GM19351 (cell line): ENCODE data around the gene PELI1.
"Not testable (repeated sequence)": the region's sequence is repeated elsewhere in the genome, so short reads cannot be mapped to it uniquely, and the experiment has no call there.

Experiments
- ATAC-seq: cut with Tn5 transposase; IDR thresholded peaks from one replicate; pipeline ENCODE4 v1.9.1; 2021; ENCODE audit warnings: mild to moderate bottlenecking, moderate library complexity; ENCODE audit not compliant: unreplicated experiment

The PELI1 gene

DNA sequence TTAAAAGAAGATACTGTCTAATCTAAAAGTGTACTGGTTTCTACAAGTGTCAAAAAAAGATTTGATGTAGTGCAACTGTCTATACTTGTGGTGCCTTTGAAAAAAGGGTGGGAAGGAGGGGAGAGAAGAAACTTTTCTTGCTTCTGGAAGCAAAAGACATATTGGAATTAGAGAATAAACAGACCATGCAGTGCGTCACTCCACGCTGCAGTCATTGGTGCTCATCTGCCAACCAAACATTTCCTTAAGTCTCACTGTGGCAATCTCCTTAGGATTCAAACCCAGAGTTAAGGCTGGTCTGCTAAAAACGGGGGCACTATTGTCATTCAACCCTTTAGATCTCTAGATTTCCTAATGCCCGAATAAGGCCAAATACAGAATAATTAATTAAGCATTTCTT is 50.9 kb downstream of the PELI1 start:
- no peak for ATAC-seq

DNA sequence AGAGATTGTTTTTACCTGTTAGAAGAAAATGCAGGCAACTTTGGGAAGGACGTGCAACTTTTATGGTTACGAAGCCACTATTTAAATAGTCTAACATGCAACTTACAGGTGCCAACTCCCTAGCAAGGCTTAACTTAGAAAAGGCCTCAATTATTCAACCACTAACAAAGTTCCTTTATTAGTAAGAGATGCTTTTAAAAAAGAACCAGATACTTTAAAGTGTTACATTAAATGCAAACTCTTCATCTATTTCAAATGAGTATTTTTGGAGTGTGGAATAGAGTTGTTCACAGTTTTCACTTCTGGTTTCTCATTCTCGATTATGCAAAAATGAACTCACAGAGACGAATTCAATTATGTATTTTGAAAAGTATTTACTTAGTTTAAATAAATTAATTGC is 51.7 kb downstream of the PELI1 start:
- peak; percentile 74 for ATAC-seq

DNA sequence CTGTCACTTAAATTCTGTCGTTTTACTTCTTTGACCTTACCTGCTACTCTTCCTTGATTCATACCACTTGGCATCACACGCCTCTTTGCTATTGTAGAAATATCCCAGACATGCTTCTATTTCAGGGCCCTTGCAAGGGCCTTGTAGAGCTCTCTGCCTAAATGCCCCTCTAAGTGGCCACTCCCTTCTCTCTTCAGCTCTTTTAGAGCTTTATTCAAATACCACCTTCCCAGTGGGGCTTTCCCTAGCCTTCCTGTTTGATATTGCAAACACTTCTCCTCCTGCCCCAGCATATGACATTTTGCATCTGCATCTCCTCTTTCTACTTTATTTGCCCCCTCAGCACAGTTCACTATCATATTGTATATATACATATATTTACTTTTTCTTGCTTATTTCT is 54.0 kb downstream of the PELI1 start:
- peak; percentile 45 for ATAC-seq

DNA sequence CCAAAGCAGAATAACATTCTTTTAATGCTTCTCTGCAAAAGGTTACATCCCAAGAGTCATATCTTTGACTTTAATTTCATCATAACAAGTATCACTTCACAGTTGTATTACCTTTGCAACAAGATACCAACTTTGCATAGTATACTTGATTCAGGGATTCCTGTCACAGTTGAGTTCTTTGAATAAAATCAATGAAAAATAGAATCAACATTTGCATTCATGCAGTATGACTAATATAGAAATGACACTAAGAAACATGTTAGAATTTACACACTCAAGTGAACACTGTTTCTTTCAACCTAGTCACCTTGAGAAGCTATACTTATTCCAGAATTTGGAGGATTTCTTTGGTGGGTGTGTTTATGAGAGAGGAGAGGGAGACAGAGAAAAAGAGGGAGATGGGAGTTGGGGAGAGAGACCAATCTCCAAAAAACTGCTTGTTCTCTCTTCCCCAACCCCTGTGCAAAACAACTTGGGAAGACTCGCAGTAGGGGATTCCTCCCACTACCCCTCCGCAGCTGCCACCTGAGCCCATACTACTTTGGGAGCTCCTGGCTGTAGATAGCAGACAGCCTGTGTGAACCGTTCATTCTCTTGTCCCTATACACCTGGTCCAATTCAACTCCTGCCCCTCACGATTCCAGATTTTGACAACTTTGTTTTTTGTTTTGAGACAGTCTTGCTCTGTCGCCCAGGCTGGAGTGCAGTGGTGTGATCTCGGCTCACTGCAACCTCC is 57.7 kb downstream of the PELI1 start:
- ATAC-seq: peak; percentile 42

DNA sequence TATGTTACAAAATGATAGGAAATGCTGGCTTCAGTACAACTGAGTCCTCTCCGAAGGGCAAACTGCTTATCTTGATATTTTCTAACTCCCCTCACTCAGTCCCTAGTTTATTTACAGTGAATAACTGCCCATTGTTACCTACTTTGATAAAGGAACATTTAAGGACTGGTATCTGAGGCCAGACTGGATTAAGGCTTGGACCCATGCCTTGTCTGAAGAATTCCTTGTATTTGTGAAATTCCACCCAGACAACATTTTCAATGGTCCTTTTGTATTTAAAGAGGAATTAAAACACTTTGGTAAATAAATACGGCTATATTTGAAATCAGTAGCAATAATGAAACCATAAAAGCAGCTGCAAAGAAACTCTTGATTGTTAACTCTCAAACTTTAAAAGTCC is 58.3 kb downstream of the PELI1 start:
- ATAC-seq: no peak

DNA sequence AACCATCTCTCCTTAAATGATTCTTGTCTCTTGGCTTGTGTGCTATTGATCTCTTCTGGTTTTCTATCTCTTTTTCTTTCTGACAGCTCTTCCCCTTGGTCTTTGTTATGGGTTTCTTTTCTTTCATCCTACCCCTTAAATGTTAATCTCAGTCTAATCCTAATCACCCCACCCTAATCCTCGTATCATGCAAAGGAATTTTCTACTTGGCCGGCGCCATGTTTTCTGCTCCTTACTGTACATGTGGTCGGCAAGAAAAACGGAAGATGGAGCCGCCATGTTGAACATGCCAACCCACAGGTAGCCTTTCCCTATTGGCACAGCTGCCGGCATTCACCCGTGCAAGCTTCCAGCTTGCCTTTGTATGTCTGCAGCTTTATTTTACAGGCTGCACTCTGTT is 63.2 kb downstream of the PELI1 start:
- ATAC-seq: no peak

DNA sequence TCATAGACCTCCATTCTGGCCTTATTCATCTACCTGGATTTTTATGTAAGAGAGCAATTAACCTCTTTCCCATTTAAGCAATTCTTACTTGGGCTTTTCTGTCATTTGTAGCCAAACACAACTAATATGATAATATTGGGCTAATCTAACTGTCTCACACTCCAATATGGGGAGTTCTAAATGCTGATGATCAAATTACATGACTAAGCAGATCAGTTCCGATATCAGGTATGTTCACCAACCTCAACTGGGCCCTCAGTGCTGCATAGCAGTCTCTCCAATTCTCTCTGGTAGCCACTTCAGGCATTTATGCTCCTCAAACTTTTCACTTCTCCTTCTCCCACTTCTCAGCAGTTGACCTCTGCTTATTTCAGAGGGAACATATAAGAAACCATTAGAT is 64.0 kb downstream of the PELI1 start:
- ATAC-seq: no peak

DNA sequence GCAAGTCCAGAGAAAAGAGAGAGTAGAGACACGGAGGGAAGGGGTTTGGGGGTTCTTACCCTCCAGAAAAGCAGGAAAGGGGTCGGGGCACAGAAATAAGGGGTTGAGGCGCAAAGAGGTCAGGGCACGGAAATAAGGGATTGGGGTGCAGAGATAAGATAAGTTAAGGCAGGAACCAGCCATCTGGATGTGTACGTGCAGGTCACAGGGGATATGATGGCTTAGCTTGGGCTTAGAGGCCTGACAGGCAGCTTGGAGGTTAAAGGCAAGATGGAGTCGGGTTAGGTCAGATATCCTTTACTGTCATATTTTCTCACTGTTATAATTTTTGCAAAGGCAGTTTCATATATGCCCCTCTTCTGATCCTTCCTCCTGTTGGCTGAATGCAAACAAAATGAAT is 64.5 kb downstream of the PELI1 start:
- not testable (repeated sequence) for ATAC-seq

DNA sequence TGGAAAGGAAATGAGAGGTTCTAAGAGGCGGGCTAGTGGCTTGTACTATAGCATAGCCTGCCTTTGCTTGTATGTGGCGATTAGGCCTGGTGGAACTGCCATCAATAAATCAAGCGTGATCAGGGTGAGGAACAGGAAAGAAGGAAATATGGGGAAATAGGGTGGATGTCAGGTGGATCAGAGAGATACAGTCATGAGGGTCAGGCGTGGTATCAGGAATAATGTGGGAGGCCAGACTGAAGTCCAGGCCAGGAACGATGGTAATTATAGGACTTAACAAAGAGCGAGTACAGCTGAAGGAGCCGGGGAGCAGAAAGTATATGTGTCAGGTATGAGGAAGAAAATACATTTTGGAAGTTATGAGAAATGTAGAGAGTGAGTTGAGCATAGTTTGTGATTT is 67.4 kb downstream of the PELI1 start:
- ATAC-seq: not testable (repeated sequence)

DNA sequence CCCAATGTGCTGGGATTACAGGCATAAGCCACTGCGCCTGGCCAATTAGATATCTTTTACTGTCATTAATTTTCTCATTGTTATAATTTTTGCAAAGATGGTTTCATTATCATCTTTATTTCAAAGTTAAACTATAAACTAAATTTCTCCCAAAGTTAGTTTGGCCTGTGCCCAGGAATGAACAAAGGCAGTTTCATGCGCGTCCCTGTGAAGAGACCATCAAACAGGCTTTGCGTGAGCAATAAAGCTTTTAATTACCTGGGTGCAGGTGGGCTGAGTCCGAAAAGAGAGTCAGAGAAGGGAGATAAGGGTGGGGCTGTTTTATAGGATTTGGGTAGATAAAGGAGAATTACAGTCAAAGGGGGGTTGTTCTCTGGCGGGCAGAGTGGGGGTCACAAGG is 69.6 kb downstream of the PELI1 start:
- not testable (repeated sequence) for ATAC-seq

DNA sequence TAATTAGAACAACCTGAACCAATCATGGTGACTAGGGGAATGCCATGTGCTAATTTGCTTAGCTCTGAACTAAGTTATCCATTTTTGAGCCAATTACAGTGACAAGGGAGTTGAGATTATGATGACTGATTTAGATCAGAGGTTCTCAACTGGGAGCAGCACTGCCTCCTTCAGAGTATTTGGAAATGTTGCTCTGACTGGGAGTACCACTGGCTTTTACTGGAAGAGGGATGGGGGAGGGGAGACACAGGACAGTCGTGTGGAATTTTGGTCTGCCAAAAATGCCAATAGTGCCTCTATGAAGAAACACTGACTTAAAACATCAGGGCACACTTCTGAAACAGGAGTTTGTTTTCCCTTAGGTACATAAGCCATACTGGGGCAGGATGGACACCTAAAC is 76.9 kb downstream of the PELI1 start:
- ATAC-seq: no peak

DNA sequence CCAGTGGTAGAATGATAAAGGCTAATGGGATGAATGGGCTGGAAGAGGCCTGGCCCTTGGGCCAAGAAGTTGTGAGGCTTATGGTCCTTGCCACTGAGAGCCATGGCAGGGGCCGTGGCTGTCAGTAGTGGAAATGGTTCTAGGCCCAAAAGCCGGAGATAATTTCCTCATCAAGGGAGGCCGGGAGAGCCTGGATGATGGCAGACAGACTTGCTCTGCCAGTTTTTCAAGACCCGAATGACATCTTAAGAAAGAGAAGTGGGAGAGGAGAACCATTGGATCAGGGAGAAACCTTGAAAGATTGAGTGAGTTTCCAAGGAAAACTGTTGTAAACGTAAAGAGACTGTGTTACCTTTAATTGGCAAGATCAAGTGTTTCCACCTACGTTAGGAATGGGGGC is 78.7 kb downstream of the PELI1 start:
- no peak for ATAC-seq

DNA sequence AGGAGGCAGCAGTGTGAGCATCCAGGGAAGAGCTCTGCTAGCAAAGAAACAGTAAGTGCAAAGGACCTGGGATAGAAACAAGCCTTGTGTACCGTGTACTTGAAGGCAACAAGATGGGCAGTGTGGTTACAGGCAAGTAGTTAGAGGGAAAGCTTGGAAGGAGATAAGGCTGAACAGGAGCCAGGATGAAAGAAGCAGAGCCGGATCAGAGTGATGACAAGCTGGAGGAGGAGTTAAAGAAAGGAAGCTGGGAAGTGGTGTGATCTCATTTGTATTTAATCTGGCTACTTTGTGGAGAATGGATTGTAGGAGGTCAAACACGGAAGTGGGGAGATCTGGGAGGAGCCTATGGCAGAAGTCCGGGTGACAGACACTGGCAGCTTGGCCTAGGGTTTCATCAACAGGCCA is 80.3 kb downstream of the PELI1 start:
- no peak for ATAC-seq

DNA sequence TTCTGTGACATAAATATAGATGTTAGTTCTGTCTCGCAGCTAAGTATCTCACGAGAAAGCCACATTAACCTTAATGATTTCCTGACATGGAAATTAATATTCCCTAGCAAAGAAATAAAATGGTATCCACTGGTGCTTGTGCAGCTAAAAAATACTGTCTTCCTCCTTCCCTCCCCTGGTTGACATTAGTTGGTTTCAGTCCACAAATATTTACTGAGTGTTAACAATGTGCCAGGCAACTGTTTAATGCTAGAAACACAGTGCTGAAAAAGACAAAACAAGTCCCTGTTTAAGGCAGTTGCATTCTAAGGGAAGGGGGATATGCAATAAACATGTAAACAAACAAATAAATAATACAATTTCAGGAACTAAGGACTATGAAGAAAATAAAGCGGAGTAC is 80.8 kb downstream of the PELI1 start:
- ATAC-seq: no peak

DNA sequence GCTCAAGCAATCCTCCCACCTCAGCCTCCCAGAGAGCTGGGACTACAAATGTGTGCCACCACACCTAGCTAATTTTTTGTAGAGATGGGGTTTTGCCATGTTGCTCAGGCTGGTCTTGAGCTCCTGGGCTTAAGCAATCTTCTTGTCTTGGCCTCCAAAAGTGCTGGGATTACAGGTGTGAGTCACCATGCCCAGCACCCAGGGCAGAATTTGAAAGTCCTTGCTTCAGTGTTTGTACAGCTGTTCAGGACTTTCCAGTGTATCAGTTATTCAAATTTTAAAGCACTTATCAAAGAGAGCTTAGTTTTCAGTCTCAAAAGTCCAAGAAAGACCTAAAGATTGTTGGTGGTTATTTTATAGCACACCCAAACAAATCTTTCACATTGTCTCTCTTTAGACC is 81.4 kb downstream of the PELI1 start:
- peak; percentile 63 for ATAC-seq

DNA sequence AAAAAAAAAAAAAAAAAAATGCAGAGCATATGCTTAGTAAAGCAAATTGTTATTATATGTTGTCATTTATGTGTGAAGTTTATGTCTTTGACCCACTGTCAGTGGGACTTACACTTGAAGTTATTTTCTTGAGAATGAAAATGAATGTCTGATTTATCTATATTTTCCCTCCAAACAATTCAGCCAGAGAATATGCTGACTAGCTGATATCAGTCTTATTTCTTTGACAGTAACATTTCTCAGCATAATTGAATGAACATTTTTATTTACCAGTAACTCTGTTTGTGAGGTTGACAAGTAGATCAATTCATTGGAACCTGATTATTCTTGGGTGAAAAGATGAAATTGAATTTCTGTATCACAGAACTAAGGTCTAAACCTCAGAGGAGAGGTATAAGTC is 85.0 kb downstream of the PELI1 start:
- ATAC-seq: no peak

DNA sequence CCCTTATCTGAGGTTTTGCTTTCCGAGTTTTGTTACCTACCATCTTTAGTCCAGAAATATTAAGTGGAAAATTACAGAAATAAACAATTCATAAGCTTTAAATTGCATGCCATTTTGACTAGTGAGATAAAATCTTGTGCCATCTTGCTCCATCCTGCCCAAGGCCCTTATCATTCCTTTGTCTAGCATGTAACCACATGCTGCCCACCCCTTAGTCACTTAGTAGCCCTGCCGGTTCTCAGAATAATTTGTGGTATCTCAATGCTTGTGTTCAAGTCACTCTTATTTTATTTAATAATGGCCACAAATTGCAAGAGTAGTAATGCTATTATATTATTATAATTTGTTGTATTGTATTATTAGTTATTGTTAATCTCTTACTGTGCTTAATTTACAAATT is 88.2 kb downstream of the PELI1 start:
- no peak for ATAC-seq

DNA sequence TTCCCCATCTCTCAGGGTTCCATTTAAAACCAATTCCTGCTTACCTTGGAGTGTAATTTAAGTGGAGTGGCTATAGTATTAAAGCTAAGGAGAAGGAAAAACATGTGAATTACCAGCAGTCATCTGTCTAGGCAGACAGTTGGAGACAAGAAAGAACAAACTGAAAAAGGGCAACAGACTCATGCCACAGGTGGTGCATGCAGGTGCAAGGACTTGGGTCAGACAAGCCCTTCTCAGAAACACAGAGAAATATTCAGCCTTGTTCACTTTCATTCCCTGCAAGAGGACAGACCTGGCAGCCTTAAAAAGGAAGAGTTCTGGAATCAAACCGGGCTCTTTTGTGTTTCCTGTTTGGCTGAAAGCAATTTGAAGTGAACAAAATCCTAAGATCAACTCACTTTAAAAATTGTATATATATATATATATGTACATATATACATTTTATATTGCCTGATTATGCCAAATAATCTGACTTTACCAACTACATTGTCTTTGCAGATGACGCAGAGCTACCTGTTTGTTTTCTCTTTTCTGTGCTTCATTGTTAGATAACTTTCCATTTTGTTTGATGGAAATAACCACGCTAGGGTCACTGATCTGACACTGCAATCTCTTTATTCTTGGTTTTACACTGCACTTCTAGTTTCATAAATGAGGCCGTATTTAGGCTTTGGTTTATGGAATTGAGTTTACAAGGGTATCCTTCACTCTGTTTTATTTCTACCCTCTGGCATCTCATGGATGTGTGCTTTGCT is 89.9 kb downstream of the PELI1 start:
- no peak for ATAC-seq

DNA sequence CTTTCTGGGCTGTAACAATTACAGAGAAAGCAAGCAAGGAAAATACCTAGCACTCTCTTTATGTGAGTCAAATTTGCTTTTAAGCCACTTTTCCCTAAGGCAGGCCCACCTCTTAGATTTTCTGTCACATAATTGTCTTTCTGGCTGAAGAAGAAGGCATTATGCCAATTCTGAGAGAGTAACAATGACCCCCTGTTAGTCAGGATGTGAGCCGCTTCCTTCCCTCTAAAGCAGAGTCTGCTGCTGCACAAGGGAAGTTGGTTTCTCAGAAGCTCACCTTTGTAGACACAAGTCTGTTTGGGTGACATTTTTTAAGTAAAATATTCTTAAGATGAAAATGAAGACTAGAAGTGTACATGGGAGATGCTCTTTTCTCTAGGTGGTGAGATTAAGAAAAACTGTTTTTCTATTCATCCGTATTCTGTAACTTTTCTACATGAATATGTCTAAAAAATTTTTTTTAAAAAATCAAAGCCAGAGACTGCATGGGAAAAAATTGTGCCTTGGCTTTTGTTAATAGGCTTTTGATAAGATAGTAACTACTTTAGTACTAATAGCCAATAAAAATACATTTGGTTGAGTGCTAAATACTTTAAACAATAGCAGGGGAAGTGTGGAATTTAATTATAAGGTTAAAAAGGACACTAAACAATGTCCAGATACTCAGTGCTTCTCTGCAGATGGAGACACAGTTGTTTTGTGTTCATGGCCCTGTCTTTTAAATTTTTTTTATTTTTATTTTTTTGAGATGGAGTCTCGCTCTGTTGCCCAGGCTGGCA is 91.6 kb downstream of the PELI1 start:
- ATAC-seq: no peak

DNA sequence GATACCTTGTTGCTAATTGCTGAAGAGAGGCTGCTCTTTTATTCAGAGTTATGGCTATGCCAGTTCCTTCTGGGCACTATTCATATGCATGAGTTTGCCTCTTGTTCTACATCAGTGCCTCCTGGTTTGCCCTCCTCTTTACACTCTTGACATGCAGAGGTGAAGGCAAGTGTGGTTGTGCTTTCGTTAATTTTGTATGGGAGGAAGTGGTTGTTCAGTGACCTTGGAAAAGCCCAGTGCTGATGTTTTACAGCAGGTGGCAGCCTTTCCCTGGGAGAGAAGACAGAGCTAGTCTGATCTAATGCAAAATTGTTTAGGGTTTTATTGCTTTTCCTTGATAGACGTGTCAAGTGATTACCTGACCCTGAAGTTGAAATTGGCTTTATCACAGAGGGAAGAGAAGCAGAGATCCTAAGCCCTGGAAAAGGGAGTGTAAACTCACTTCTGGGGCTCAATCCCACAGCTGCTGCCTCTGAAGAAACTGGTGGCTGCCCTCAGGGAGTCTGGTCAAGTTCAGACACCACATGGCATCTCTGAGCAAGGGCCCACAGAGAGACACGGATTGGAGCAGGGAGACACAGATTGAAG is 94.5 kb downstream of the PELI1 start:
- ATAC-seq: peak; percentile 81

DNA sequence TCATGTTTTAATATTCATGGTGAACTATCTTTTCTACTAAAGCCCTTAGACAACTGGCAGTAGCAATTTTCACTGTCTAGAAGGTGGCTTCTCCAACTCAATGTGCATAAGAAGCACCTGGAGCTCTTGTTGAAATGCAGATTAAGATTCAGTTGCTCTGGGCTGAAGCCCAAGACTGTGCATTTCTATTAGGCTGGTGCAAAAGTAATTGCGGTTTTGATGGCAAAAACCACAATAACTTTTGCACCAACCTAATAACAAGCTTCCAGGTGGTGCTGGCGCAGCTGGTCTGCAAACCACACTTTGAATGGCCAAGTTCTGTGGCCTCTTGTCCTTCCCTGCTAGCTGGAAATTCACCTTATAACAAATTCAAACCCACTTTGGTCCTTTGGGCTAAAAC is 98.3 kb downstream of the PELI1 start:
- ATAC-seq: no peak
